Lung (tissue), 12 donors: ENCODE measurements around the gene ZNF775. TPM values are rescaled to one million over a fixed set of nuclear protein-coding genes. Genes with fewer than 3 reads are reported as not detected.

Source experiments
- ATAC-seq: fragments of 200-7000 bp; cut with Tn5 transposase; one replicate; pipeline ENCODE4 v1.9.1; 2020; ENCODE audit warnings: moderate number of reproducible peaks; ENCODE audit not compliant: insufficient read depth, low FRiP score
- DNase-seq, 3 donors: peaks; one replicate each; pipeline ENCODE4 v3.0.0-alpha.2; 2013 to 2017
- H3K27ac ChIP-seq, 2 donors: one replicate each; pipeline ENCODE4 v1.5.1; 2013; ENCODE audit warnings: mild to moderate bottlenecking in 2 of 2, moderate library complexity in 2 of 2, control low read depth in 1 of 2, inconsistent platforms in 1 of 2, low read depth in 1 of 2, low read length in 1 of 2
- H3K27me3 ChIP-seq, 3 donors: one replicate each; pipeline ENCODE4 v1.5.1; 2013; ENCODE audit warnings: low read length in 2 of 3; ENCODE audit not compliant: control insufficient read depth in 3 of 3, insufficient read depth in 3 of 3
- H3K36me3 ChIP-seq, 4 donors: one replicate each; pipeline ENCODE4 v1.5.1; 2013; ENCODE audit warnings: low read length in 4 of 4, mild to moderate bottlenecking in 1 of 4, moderate library complexity in 1 of 4; ENCODE audit not compliant: control insufficient read depth in 4 of 4, insufficient read depth in 4 of 4
- H3K4me1 ChIP-seq, 5 donors: one replicate each; pipeline ENCODE4 v1.5.1; 2013; ENCODE audit warnings: low read length in 5 of 5, mild to moderate bottlenecking in 2 of 5, moderate library complexity in 1 of 5; ENCODE audit not compliant: control insufficient read depth in 5 of 5, insufficient read depth in 5 of 5
- H3K4me3 ChIP-seq: one replicate; pipeline ENCODE4 v1.5.1; 2013; ENCODE audit warnings: mild to moderate bottlenecking, control low read depth, moderate library complexity
- H3K9ac ChIP-seq, 2 donors: one replicate each; pipeline ENCODE4 v1.5.1; 2013; ENCODE audit warnings: low read length in 2 of 2, control low read depth in 1 of 2; ENCODE audit not compliant: insufficient read depth in 1 of 2
- H3K9me3 ChIP-seq, 4 donors: one replicate each; pipeline ENCODE4 v1.5.1; 2013; ENCODE audit warnings: low read length in 3 of 4, mild to moderate bottlenecking in 1 of 4, moderate library complexity in 1 of 4; ENCODE audit not compliant: control insufficient read depth in 4 of 4, insufficient read depth in 3 of 4
- CTCF ChIP-seq: IDR thresholded peaks from 2 replicates; pipeline ENCODE4 v1.5.1; 2012; ENCODE audit warnings: mild to moderate bottlenecking; ENCODE audit errors: control extremely low read depth, extremely low read depth
- WGBS, 2 donors: extraction: QIAGEN DNeasy Blood & Tissue Kit; methylation state at CpG; one replicate each; pipeline ENCODE4 v1.1.7; 2013; 5-methylcytosine and 5-hydroxymethylcytosine counted together
- polyA plus RNA-seq, 2 donors: library from polyadenylated mRNA; stranded (reverse); fragments of 200-250 nt; gene quantifications; one replicate each; pipeline ENCODE4 v1.2.1, GENCODE V29; 2013
- total RNA-seq, 2 donors: library from RNA; depleted of rRNA in 1 of 2; stranded (reverse); fragments of >200 nt in 1 of 2; gene quantifications; one replicate each; pipeline ENCODE4 v1.2.1, GENCODE V29; 2014 to 2021
- donor health status: control.
- donor health status: control.
- donor health status: Bipolar disorder and iron deficiency.
- donor health status: healthy.
- donor health status: DM: yes; HTN: yes; CAD: no.

The ZNF775 gene
- total and polyA plus RNA-seq, 4 donors, result 1.4 to 5.4 (median 3.8) TPM

- ATAC-seq, result no peak
- 81 to 92% methylated on average over 2 of the region's 2 CpGs for WGBS, 2 donors
- Histone ChIP-seq H3K9ac (no peak overlapping the region), H3K4me3 (no peak overlapping the region), H3K9me3 (no peaks in the 10 kb centered on the region), H3K27me3 (no peaks in the 10 kb centered on the region), H3K27ac (no peak overlapping the region), H3K4me1 (no peaks in the 10 kb centered on the region), H3K36me3 (no peaks in the 10 kb centered on the region)
- TF ChIP-seq CTCF, result no peak
- DNase-seq, result no peak
These were observed 41.1 kb downstream of the ZNF775 start for GRCh38 chr7:150420242-150420641.

- H3K4me1 ChIP-seq, result no peaks in the 10 kb centered on the region
- TF ChIP-seq CTCF, result peak; percentile 95
- H3K9ac ChIP-seq, result no peak overlapping the region
- ATAC-seq (peak; percentile 95), DNase-seq (peak; percentile 80 to 84 (median 80))
- no peak overlapping the region for H3K4me3 ChIP-seq
- no peaks in the 10 kb centered on the region for H3K36me3 ChIP-seq
- no peaks in the 10 kb centered on the region for H3K27me3 ChIP-seq
- no peaks in the 10 kb centered on the region for H3K9me3 ChIP-seq
- H3K27ac ChIP-seq, result no peak overlapping the region
- 20 to 25% methylated on average over 27 of the region's 27 CpGs for WGBS, 2 donors
These were observed 42.0 kb downstream of the ZNF775 start for GRCh38 chr7:150420987-150421674.

- DNase-seq (no peak), ATAC-seq (no peak)
- Histone ChIP-seq H3K36me3 (no peaks in the 10 kb centered on the region), H3K9ac (no peak overlapping the region), H3K4me3 (no peak overlapping the region), H3K27me3 (no peaks in the 10 kb centered on the region), H3K4me1 (no peaks in the 10 kb centered on the region), H3K27ac (no peak overlapping the region), H3K9me3 (no peaks in the 10 kb centered on the region)
- no peak for TF ChIP-seq CTCF
- 83 to 85% methylated on average over 17 of the region's 17 CpGs for WGBS, 2 donors
These were observed 42.7 kb downstream of the ZNF775 start for GRCh38 chr7:150421831-150422230.

- Histone ChIP-seq H3K9ac (no peak overlapping the region), H3K9me3 (no peaks in the 10 kb centered on the region), H3K27me3 (no peaks in the 10 kb centered on the region), H3K27ac (no peak overlapping the region), H3K36me3 (no peaks in the 10 kb centered on the region), H3K4me1 (peaks cover 0 to 5% (median 4%) of the 10 kb centered on the region in 5 donors), H3K4me3 (no peak overlapping the region)
- TF ChIP-seq CTCF, result no peak
- DNase-seq, result no peak
- ATAC-seq, result no peak
- WGBS, 2 donors, result 54 to 59% methylated on average over 4 of the region's 4 CpGs
These were observed 46.5 kb downstream of the ZNF775 start for GRCh38 chr7:150425670-150426069.
